BE2C (cell line): ENCODE measurements around the gene HLA-DRA.
"Not testable (repeated sequence)": the region's sequence is repeated elsewhere in the genome, so short reads cannot be mapped to it uniquely, and the experiment has no call there.

Source experiments
- DNase-seq: peaks from one replicate; pipeline ENCODE4 v3.0.0-alpha.2; 2020
- H3K27me3 ChIP-seq: fragments of 250-450 bp; sonication (Bioruptor Pico); 2 replicates; pipeline ENCODE4 v1.5.1; 2020; ENCODE audit warnings: mild to moderate bottlenecking
- H3K36me3 ChIP-seq: fragments of 250-450 bp; sonication (Bioruptor Pico); 2 replicates; pipeline ENCODE4 v1.5.1; 2020; ENCODE audit warnings: mild to moderate bottlenecking
- H3K4me1 ChIP-seq: fragments of 250-450 bp; sonication (Bioruptor Pico); 2 replicates; pipeline ENCODE4 v1.5.1; 2020
- H3K4me3 ChIP-seq: 2 replicates; pipeline ENCODE4 v1.5.1; 2011; ENCODE audit warnings: low read depth, low read length
- H3K9me3 ChIP-seq: fragments of 250-450 bp; sonication (Bioruptor Pico); 2 replicates; pipeline ENCODE4 v1.5.1; 2020
- TF ChIP-seq, protein P1 (sequence below): IDR thresholded peaks from 2 replicates; pipeline ENCODE4 v1.5.1; 2012; ENCODE audit warnings: mild to moderate bottlenecking, low read depth, low read length

Gene HLA-DRA

GRCh38 chr6:32426338-32426737 lies 13.3 kb upstream of the HLA-DRA start:
- H3K4me3 ChIP-seq = no peak overlapping the region

DNA sequence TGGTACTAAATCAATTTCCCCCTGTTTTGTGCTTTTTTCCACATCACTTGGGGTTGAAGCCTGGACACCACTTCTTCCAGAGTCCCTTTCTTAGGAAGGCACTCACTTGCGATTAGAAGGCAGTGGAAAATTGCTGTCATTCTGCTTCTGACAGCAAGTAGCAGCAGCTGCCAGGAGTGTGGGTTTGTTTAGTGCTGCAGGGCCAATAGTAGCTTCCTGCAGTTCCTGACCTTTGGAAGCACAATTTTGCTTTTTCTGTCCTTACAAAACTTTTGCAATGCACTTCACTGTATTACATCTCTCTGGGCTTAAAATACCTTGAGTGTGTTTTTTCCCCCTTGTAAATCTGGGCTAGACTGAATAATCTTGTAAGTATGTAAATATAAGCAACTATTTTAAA lies 12.5 kb upstream of the HLA-DRA start:
- Histone ChIP-seq H3K4me3 (no peak overlapping the region), H3K36me3 (no peaks in the 10 kb centered on the region), H3K9me3 (no peaks in the 10 kb centered on the region), H3K27me3 (peaks cover 20% of the 10 kb centered on the region), H3K4me1 (no peaks in the 10 kb centered on the region)
- TF ChIP-seq, protein P1, sequence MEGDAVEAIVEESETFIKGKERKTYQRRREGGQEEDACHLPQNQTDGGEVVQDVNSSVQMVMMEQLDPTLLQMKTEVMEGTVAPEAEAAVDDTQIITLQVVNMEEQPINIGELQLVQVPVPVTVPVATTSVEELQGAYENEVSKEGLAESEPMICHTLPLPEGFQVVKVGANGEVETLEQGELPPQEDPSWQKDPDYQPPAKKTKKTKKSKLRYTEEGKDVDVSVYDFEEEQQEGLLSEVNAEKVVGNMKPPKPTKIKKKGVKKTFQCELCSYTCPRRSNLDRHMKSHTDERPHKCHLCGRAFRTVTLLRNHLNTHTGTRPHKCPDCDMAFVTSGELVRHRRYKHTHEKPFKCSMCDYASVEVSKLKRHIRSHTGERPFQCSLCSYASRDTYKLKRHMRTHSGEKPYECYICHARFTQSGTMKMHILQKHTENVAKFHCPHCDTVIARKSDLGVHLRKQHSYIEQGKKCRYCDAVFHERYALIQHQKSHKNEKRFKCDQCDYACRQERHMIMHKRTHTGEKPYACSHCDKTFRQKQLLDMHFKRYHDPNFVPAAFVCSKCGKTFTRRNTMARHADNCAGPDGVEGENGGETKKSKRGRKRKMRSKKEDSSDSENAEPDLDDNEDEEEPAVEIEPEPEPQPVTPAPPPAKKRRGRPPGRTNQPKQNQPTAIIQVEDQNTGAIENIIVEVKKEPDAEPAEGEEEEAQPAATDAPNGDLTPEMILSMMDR = no peak
- DNase-seq = no peak

More at GRCh38 chr6:32426338-32426737, 13.3 kb upstream of the HLA-DRA start:
- Histone ChIP-seq H3K27me3 (peaks cover 20% of the 10 kb centered on the region), H3K9me3 (no peaks in the 10 kb centered on the region), H3K36me3 (no peaks in the 10 kb centered on the region), H3K4me1 (no peaks in the 10 kb centered on the region)
- DNase-seq = no peak
- TF ChIP-seq, protein P1 = no peak

DNA sequence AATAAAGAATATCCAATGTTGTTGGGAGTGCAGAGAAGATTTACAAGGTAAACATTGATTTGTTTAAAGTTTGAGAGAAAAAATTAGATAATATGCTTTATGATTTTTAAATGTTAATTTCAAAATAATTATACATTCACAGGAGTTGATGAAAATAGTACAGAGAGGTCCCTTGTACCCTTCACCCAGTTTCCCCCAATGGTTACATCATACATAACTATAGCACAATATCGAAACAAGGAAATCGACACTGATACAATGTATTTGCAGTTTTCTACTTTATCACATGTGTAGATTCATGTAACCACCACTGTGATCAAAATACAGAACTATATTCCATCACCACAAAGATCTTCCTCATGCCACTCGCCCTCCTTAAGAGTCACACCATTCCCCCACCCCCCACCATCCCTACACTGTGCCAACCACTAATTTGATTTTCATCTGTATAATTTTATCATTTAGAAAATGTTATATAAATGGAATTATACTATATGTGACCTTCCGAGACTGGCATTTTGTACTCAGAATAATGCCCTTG lies 11.7 kb upstream of the HLA-DRA start:
- Histone ChIP-seq H3K36me3 (no peaks in the 10 kb centered on the region), H3K9me3 (no peaks in the 10 kb centered on the region), H3K27me3 (peaks cover 20% of the 10 kb centered on the region), H3K4me3 (no peak overlapping the region), H3K4me1 (no peaks in the 10 kb centered on the region)
- no peak for DNase-seq
- TF ChIP-seq, protein P1 = no peak

DNA sequence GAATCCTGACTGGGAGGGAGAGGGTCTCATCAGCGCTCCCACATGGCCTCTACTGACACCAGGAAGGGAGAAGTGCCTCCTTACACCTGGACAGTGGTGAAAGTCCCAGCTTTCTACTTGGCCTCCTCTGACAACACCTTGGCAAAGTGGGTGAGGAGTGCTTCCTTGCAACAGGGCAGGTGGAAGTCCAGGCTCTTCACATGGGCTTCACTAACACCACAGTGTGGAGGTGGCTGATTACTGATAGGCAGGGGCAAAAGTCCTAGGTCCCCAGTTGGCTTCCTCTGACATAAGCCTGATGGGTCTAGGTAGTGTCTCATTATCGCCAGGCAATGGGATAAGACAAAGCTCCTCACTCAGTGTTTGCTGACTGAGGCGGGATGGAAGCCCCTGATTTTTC lies 9.5 kb upstream of the HLA-DRA start:
- no peak for DNase-seq
- no peaks in the 10 kb centered on the region for H3K9me3 ChIP-seq
- H3K4me1 ChIP-seq = no peaks in the 10 kb centered on the region
- H3K27me3 ChIP-seq = peaks cover 4% of the 10 kb centered on the region; the same call in 1 of the 2 replicates
- no peak overlapping the region for H3K4me3 ChIP-seq
- no peaks in the 10 kb centered on the region for H3K36me3 ChIP-seq
- TF ChIP-seq, protein P1 = no peak

GRCh38 chr6:32431142-32431541 lies 8.5 kb upstream of the HLA-DRA start:
- no peak overlapping the region for H3K4me3 ChIP-seq
- DNase-seq = no peak
- TF ChIP-seq, protein P1 = no peak
- no peaks in the 10 kb centered on the region; the same call in 1 of the 2 replicates for H3K27me3 ChIP-seq
- no peaks in the 10 kb centered on the region for H3K9me3 ChIP-seq
- no peaks in the 10 kb centered on the region for H3K4me1 ChIP-seq
- H3K36me3 ChIP-seq = no peaks in the 10 kb centered on the region

- H3K4me3 ChIP-seq = no peak overlapping the region
- no peaks in the 10 kb centered on the region for H3K9me3 ChIP-seq
- DNase-seq = no peak
- no peaks in the 10 kb centered on the region for H3K36me3 ChIP-seq
- no peaks in the 10 kb centered on the region for H3K4me1 ChIP-seq
- H3K27me3 ChIP-seq = no peaks in the 10 kb centered on the region; the same call in 1 of the 2 replicates
- TF ChIP-seq, protein P1 = peak; percentile 19; the same call in 1 of the 2 replicates
Observed at GRCh38 chr6:32432050-32432450, 7.6 kb upstream of the HLA-DRA start.

DNA sequence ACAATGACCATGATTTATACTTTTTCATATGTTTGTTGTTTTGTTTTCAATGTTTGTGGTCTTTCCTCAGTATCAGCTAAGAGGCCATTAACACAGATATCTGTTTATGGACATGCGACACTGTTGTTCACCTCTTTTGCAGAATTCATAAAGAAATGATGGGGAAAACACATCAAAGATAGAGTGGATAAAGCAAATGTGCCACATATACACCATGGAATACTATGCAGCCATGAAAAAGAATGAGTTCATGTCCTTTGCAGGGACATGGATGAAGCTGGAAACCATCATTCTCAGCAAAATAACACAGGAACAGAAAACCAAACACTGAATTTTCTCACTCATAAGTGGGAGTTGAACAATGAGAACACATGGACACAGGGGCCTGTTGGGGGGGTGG lies 5.7 kb upstream of the HLA-DRA start:
- H3K4me3 ChIP-seq, H3K9me3 ChIP-seq, H3K4me1 ChIP-seq, H3K27me3 ChIP-seq, H3K36me3 ChIP-seq, DNase-seq: not testable (repeated sequence)
